Brain microvascular endothelial cell (primary cell): Measurements from ENCODE around the gene CRYBG1.

Source experiments
- DNase-seq: peaks from one replicate; pipeline ENCODE4 v3.0.0-alpha.2; 2020
- H3K27ac ChIP-seq: fragments of 250-450 bp; sonication (Bioruptor Pico); 2 replicates; pipeline ENCODE4 v1.5.1; 2020; ENCODE audit warnings: mild to moderate bottlenecking, moderate library complexity
- H3K27me3 ChIP-seq: fragments of 250-450 bp; sonication (Bioruptor Pico); replicated peaks from 2 replicates; pipeline ENCODE4 v1.5.1; 2020; ENCODE audit warnings: mild to moderate bottlenecking
- H3K36me3 ChIP-seq: fragments of 250-450 bp; sonication (Bioruptor Pico); replicated peaks from 2 replicates; pipeline ENCODE4 v1.5.1; 2020; ENCODE audit warnings: mild to moderate bottlenecking
- H3K4me3 ChIP-seq: 2 replicates; pipeline ENCODE4 v1.5.1; 2011; ENCODE audit warnings: low read depth, mild to moderate bottlenecking, control low read depth, low read length, moderate library complexity
- CTCF ChIP-seq: IDR thresholded peaks from 2 replicates; pipeline ENCODE4 v1.5.1; 2011; ENCODE audit warnings: low read depth, mild to moderate bottlenecking, moderate library complexity, low read length, control low read depth, inconsistent platforms; ENCODE audit errors: missing control alignments
- in situ Hi-C: cut with HindIII; loops from 2 replicates; pipeline ENCODE4 v1.10.0; 2017; ENCODE audit warnings: low sequenced_read_pairs, low pct_ligation_motif_present

Gene CRYBG1

GRCh38 chr6:106527117-106527516 lies 166.6 kb downstream of the CRYBG1 start:
- peak overlapping the region; percentile 65 for H3K27ac ChIP-seq
- no peak for TF ChIP-seq CTCF
- H3K36me3 ChIP-seq, result no peaks in the 10 kb centered on the region
- H3K27me3 ChIP-seq, result no peaks in the 10 kb centered on the region
- DNase-seq, result no peak
- no peak overlapping the region for H3K4me3 ChIP-seq
- in situ Hi-C loops, result no loop called here

- peak; percentile 78 for DNase-seq
Measured at GRCh38 chr6:106527979-106528378, 167.5 kb downstream of the CRYBG1 start.

GRCh38 chr6:106528521-106528920 lies 168.0 kb downstream of the CRYBG1 start:
- H3K4me3 ChIP-seq, result no peak overlapping the region
- in situ Hi-C loops, result no loop called here
- no peaks in the 10 kb centered on the region for H3K27me3 ChIP-seq
- no peak for TF ChIP-seq CTCF
- peak overlapping the region; percentile 65 for H3K27ac ChIP-seq
- H3K36me3 ChIP-seq, result no peaks in the 10 kb centered on the region
- DNase-seq, result no peak

More at GRCh38 chr6:106527979-106528378, 167.5 kb downstream of the CRYBG1 start:
- H3K27ac ChIP-seq, result peak overlapping the region; percentile 65
- TF ChIP-seq CTCF, result no peak
- H3K27me3 ChIP-seq, result no peaks in the 10 kb centered on the region
- in situ Hi-C loops, result no loop called here
- H3K4me3 ChIP-seq, result no peak overlapping the region
- no peaks in the 10 kb centered on the region for H3K36me3 ChIP-seq

GRCh38 chr6:106529438-106529837 lies 168.9 kb downstream of the CRYBG1 start:
- in situ Hi-C loops, result no loop called here
- Histone ChIP-seq H3K4me3 (no peak overlapping the region), H3K27ac (no peak overlapping the region), H3K36me3 (no peaks in the 10 kb centered on the region), H3K27me3 (no peaks in the 10 kb centered on the region)
- no peak for TF ChIP-seq CTCF
- no peak for DNase-seq

GRCh38 chr6:106530026-106530425 lies 169.5 kb downstream of the CRYBG1 start:
- no peak overlapping the region for H3K4me3 ChIP-seq
- no peak for TF ChIP-seq CTCF
- DNase-seq, result no peak
- in situ Hi-C loops, result no loop called here
- no peaks in the 10 kb centered on the region for H3K36me3 ChIP-seq
- H3K27ac ChIP-seq, result no peak overlapping the region
- no peaks in the 10 kb centered on the region for H3K27me3 ChIP-seq

- Histone ChIP-seq H3K27ac (no peak overlapping the region), H3K4me3 (no peak overlapping the region), H3K36me3 (no peaks in the 10 kb centered on the region), H3K27me3 (no peaks in the 10 kb centered on the region)
- in situ Hi-C loops, result no loop called here
- no peak for TF ChIP-seq CTCF
- DNase-seq, result peak; percentile 40
Measured at GRCh38 chr6:106530502-106530901, 170.0 kb downstream of the CRYBG1 start.
